Stimulated activated CD4-positive, alpha-beta T cell treated with anti-CD3 and anti-CD28 coated beads, Interleukin-2, amount 100 ng/mL, for 48 hours (primary cell): ENCODE results near the gene MEG3.

Source experiments
- DNase-seq, 2 donors: peaks; one replicate each; pipeline ENCODE4 v3.0.0-alpha.2; 2020

Gene MEG3

DNA sequence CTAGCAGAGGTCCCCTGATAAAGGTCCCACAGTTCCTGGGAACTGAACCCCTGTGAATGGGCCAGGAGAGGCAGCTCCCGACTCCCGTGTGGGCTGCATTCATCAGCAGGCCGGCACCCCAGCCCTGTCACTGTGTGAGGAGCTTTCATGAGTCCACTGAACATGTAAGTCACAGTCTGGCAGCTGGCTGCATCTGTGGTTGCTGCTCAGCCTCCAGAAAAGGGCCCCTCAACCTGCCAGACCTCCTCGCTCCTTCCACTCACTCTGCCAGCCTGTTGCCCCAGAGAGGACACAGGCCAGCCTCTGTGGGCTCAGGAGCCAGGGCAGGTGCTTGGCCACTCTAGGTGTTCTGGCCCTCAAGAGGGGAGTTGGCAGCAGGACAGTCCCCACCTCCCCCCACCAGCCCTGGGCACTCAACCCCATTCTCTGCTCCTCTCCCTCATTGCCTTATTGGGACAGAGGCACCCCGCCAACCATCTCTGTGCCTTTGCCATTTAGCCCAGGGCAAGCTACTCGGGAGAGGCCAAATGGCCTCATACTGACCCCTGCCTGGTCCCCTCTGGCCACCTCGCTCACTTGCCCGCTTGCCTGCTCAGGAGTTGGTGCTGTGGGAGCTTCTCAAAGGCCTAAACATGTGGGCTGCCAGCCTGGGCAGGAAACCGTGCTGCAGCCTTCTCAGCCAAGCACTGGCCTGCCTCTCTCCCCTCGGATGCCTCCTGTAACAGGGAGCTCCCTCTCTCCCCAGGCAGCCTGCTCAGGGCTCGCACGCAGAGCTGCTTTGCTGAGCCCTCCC lies 75.7 kb downstream of the MEG3 start:
- no peak for DNase-seq

DNA sequence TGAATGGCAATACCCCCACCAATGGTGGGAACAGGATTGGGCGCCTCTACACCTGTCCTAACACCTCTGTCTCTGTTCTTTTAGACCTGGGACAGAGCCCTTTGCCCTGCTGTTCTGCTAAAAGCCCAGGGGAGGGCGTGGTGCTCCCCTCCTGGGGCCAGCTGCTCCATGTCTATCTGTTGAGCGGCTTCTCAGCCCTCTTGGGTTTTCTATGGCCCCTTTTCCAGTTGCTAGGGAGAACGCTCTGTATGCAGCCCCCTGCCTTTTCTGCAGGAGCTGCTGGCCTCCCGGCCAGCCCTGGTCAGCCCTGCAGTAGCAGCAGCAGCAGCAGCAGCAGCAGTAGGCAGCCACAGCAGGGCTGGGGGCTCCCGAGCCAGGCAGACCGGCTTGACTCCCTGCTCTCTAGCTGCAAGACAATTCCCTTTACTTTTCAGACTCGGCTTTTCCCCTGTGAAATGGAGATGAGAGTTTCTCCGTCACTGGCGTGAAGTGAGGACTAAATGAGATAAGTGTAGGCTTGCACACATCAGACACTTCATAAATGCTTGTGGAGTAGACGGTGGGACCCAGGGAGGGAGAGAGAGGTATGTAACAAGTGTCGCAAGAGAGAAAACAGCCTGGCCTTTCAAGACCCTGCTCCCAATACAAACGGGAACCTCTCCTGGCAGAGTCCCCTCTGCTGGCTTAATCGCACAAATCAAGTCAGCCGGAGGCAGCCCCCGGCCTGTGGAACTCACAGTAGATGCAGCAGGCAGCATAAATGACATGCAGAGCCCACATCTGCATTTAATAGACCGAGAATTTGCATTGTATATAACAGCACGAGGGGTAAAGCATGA lies 76.6 kb downstream of the MEG3 start:
- DNase-seq = no peak

DNA sequence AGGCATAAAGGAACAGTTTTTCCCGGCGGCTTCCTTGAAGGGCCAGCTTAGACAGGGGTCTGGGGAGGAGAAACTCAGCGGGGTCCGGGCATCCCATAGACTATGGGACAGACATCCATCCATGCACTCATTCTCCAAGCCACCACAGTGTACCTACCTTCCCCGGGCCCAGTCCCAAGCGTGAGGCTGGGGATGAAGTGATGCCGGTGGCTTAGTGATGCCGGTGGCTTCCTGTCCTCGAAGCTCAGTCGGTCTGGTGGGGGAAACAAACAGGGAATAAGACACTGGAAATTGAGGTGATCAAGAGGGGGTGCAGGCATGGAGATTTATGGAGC lies 77.2 kb downstream of the MEG3 start:
- DNase-seq = no peak

- DNase-seq = no peak
Observed at GRCh38 chr14:100903672-100904185, 77.8 kb downstream of the MEG3 start, which contains the start of gene RTL1. Gene RTL1, minus strand, starts transcription at chr14:100903722. Its CDS starts 18,934 bp downstream, at chr14:100884788.

- no peak for DNase-seq
Observed at GRCh38 chr14:100904307-100905087, 78.6 kb downstream of the MEG3 start.

GRCh38 chr14:100905166-100905565 lies 79.2 kb downstream of the MEG3 start:
- DNase-seq = no peak

GRCh38 chr14:100906420-100906819 lies 80.5 kb downstream of the MEG3 start:
- DNase-seq = no peak

DNA sequence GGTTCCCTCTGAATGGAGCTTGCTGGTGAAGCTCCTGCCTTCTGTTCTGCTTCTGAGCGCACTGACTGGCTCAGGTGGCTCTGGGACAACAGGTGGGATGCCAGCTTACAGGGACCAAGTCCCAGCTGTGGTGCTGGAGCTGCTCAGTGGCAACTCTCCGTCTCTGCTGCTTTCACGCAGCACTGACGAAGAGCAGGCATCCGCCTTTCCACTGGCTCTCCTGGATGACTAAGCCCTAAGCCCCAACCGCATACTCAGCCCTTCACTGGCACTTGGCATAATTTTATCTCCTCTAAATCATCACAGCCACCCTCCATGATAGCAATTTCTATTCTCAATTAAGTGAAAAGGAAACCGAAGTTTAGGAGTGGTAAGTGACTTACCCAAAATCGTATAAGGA lies 81.3 kb downstream of the MEG3 start:
- DNase-seq = no peak

GRCh38 chr14:100909439-100909838 lies 83.5 kb downstream of the MEG3 start:
- DNase-seq = no peak
